NB4 (cell line): ENCODE results near the gene IQCH.

Experiments
- DNase-seq: peaks from one replicate; pipeline ENCODE4 v3.0.0; 2010; ENCODE audit warnings: low read depth
- H3K4me3 ChIP-seq: one replicate; pipeline ENCODE4 v1.5.1; 2011; ENCODE audit warnings: mild to moderate bottlenecking, low read depth, low read length, moderate library complexity
- MYC ChIP-seq: IDR thresholded peaks from 2 replicates; pipeline ENCODE4 v1.6.1; 2011; ENCODE audit warnings: low read depth, low read length
- POLR2A ChIP-seq: IDR thresholded peaks from 2 replicates; pipeline ENCODE4 v1.6.1; 2011; ENCODE audit warnings: mild to moderate bottlenecking; ENCODE audit not compliant: insufficient read length; ENCODE audit errors: extremely low read depth
- TF ChIP-seq, protein P1 (sequence below): IDR thresholded peaks from one replicate; pipeline ENCODE4 v1.5.1; 2012; ENCODE audit warnings: low read depth, low read length
- TF ChIP-seq, protein P2 (sequence below): IDR thresholded peaks from 2 replicates; pipeline ENCODE4 v1.6.1; 2011; ENCODE audit warnings: low read depth, low read length

IQCH gene

DNA sequence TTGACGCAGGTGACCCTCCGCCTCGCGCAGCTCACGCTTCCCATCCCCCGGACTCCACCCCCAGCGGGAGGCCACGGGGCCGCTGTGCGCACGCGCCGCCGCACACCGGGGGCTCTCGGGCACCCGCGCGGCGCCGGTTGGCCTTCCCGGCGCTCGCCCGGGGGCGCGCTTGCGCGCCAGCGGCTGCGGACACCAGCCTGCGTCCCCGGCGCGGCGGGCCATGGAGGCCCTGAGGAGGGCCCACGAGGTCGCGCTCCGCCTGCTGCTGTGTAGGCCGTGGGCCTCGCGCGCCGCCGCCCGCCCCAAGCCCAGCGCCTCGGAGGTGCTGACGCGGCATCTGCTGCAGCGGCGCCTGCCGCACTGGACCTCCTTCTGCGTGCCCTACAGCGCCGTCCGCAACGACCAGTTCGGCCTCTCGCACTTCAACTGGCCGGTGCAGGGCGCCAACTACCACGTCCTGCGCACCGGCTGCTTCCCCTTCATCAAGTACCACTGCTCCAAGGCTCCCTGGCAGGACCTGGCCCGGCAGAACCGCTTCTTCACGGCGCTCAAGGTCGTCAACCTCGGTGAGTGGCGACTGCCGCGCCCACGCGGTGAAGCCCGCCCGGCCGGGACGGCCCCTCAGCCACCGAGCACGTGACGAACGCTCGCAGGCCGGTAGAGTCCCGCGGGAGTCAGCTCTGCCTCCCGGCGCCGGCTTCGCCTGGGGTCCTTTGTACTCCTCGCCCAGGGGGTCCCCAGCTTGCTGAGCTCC is 266.6 kb downstream of the IQCH start, which contains the start of gene C15orf61:
Gene C15orf61, plus strand, starts transcription at position 103 of the 754 bp plus-strand sequence. Its CDS starts 118 bp downstream, at position 221.
- DNase-seq: peak; percentile 89
- TF ChIP-seq POLR2A (peak; percentile 93), MYC (peak; percentile 94)
- TF ChIP-seq, protein P1, sequence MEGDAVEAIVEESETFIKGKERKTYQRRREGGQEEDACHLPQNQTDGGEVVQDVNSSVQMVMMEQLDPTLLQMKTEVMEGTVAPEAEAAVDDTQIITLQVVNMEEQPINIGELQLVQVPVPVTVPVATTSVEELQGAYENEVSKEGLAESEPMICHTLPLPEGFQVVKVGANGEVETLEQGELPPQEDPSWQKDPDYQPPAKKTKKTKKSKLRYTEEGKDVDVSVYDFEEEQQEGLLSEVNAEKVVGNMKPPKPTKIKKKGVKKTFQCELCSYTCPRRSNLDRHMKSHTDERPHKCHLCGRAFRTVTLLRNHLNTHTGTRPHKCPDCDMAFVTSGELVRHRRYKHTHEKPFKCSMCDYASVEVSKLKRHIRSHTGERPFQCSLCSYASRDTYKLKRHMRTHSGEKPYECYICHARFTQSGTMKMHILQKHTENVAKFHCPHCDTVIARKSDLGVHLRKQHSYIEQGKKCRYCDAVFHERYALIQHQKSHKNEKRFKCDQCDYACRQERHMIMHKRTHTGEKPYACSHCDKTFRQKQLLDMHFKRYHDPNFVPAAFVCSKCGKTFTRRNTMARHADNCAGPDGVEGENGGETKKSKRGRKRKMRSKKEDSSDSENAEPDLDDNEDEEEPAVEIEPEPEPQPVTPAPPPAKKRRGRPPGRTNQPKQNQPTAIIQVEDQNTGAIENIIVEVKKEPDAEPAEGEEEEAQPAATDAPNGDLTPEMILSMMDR: no peak
- TF ChIP-seq, protein P2, sequence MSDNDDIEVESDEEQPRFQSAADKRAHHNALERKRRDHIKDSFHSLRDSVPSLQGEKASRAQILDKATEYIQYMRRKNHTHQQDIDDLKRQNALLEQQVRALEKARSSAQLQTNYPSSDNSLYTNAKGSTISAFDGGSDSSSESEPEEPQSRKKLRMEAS: peak; percentile 96
- H3K4me3 ChIP-seq: peak within 1 kb of the TSS; percentile 78

DNA sequence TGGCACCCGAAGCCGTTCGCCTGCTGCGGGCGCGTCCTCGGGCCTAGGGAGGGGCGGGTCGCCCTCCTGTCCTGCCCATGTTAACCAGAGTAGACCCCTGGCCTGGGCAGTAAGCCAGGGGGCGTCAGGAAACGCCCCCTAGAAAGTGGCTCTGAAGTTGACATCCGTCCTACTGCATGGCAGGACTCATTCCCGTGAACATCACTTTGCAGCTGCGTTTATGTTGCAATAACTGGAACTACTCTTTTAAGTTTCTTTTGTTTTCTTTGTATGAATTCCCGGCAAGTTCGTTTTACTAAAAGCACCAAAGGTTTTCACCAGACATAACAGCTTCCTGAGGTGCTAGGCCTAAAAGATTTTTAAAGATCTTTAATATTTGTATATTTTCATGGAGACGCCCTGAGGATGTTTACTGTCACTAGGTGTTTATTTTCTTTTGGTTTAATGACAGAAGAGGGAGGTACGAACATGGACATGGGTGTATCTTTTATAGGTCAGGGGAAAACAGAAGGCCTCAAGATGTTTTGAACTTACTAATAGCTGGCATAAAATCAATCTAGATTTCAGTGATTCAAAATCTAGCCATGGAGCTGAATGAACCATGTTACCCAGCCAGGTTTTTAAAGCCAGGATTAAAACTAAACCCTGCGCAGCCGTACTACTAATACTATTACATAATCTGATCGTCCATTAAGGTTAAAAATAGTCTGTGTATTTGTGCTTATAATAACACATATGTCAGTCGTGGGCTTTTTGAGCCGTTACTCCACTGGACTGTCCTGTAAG is 267.4 kb downstream of the IQCH start:
- H3K4me3 ChIP-seq: peak overlapping the region; percentile 78
- peak; percentile 40 for DNase-seq
- TF ChIP-seq, protein P1: peak; percentile 1
- TF ChIP-seq, protein P2: no peak

DNA sequence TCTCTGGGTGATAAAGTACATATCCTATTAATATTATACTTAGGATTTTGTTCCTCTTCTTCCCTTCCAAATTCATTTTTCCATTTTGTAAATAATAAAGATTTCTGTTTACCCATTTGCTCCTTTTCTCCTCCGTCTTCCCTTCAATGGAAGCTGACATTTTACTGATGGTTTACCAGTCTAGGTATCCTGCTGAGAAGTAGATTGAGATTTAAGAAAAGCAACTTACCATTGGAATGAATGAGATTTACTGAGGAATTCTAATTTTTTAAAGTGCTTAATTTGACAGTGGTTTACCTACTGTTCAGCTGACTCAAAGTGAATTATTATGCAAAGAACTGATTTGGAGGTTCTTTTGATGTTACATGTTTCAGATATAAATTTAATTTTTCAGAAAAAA is 268.7 kb downstream of the IQCH start:
- H3K4me3 ChIP-seq: peak overlapping the region; percentile 78
- DNase-seq: no peak
- TF ChIP-seq MYC (no peak), POLR2A (no peak)
- TF ChIP-seq, protein P2: no peak
- TF ChIP-seq, protein P1: no peak

DNA sequence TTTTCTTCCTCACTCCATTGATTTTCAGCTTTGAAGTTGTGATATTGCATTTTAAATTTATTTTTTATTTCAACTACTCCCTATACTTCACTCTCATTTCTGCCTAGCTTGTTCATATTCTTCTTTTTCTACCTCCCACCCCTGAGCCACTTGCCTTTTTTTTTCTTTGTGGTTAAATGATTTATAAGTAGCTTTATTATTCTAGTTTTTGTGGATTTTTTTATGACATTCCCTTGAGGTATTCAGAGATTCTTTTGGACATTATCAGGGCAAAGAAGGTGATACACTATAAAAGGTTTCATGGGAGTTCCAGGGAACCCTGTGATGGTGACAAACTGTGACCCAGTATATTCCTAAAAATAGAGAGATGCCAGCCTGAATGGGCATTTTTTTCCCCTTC is 269.6 kb downstream of the IQCH start:
- TF ChIP-seq, protein P1: no peak
- TF ChIP-seq MYC (no peak), POLR2A (no peak)
- TF ChIP-seq, protein P2: no peak
- H3K4me3 ChIP-seq: peak overlapping the region; percentile 78
- DNase-seq: no peak

DNA sequence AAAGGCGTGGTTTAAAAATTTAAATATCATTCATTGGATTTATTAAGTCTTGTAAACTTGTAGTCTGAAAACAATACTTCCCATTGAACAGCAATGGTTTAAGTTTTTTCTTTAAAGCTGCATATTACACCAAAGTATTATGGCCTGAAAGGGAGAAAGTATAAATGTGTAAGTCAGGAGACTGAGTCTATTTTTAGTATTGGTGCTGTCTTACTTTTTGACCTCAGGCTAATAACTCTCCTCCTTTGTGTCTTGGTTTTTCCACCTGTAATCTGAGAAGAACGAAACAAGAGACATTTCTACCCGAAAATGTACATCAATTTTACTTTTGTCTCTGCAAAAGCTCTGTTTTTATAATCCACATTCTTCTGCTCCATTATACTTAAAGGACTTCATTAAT is 273.9 kb downstream of the IQCH start:
- no peak overlapping the region for H3K4me3 ChIP-seq
- DNase-seq: no peak
- no peak for TF ChIP-seq POLR2A
- TF ChIP-seq, protein P2: no peak
- TF ChIP-seq, protein P1: no peak
- TF ChIP-seq MYC: no peak
